Activated CD8-positive, alpha-beta memory T cell treated with anti-CD3 and anti-CD28 coated beads, Interleukin-2, amount 50 U/mL, for 24 hours (primary cell): ENCODE results near the gene RBM18.

Source experiments
- DNase-seq: peaks from one replicate; pipeline ENCODE4 v3.0.0-alpha.2; 2020; ENCODE audit errors: extremely low read depth

Gene RBM18

GRCh38 chr9:122221183-122221811, 43.3 kb downstream of the RBM18 start:
- no peak for DNase-seq

- DNase-seq = no peak
Measured at GRCh38 chr9:122220673-122221182, 43.9 kb downstream of the RBM18 start.

GRCh38 chr9:122219856-122220672, 44.6 kb downstream of the RBM18 start:
- DNase-seq = no peak

- DNase-seq = no peak
Measured at GRCh38 chr9:122218935-122219855, 45.4 kb downstream of the RBM18 start.

GRCh38 chr9:122218071-122218934, 46.3 kb downstream of the RBM18 start:
- no peak for DNase-seq

GRCh38 chr9:122217640-122218039, 47.0 kb downstream of the RBM18 start:
- DNase-seq = no peak

GRCh38 chr9:122216798-122217418, 47.7 kb downstream of the RBM18 start:
- no peak for DNase-seq

GRCh38 chr9:122216138-122216797, 48.4 kb downstream of the RBM18 start:
- no peak for DNase-seq

GRCh38 chr9:122215663-122216062, 49.0 kb downstream of the RBM18 start:
- no peak for DNase-seq

GRCh38 chr9:122214507-122214906, 50.1 kb downstream of the RBM18 start:
- DNase-seq = no peak

GRCh38 chr9:122213589-122214413, 50.8 kb downstream of the RBM18 start:
- no peak for DNase-seq

- DNase-seq = no peak
Measured at GRCh38 chr9:122213102-122213588, 51.5 kb downstream of the RBM18 start.

- DNase-seq = no peak
Measured at GRCh38 chr9:122212473-122213004, 52.1 kb downstream of the RBM18 start.

GRCh38 chr9:122209451-122209850, 55.2 kb downstream of the RBM18 start:
- DNase-seq = no peak

- DNase-seq = no peak
Measured at GRCh38 chr9:122207096-122207495, 57.5 kb downstream of the RBM18 start.

- DNase-seq = no peak
Measured at GRCh38 chr9:122206118-122207046, 58.3 kb downstream of the RBM18 start.

GRCh38 chr9:122205176-122205575, 59.5 kb downstream of the RBM18 start:
- no peak for DNase-seq

GRCh38 chr9:122204491-122204890, 60.1 kb downstream of the RBM18 start:
- DNase-seq = no peak
